Non-pigmented ciliary epithelial cell (primary cell): ENCODE data around the gene SNX13.

Source experiments
- DNase-seq: peaks from one replicate; pipeline ENCODE4 v3.0.0-alpha.2; 2010; ENCODE audit warnings: low read depth

The SNX13 gene

DNA sequence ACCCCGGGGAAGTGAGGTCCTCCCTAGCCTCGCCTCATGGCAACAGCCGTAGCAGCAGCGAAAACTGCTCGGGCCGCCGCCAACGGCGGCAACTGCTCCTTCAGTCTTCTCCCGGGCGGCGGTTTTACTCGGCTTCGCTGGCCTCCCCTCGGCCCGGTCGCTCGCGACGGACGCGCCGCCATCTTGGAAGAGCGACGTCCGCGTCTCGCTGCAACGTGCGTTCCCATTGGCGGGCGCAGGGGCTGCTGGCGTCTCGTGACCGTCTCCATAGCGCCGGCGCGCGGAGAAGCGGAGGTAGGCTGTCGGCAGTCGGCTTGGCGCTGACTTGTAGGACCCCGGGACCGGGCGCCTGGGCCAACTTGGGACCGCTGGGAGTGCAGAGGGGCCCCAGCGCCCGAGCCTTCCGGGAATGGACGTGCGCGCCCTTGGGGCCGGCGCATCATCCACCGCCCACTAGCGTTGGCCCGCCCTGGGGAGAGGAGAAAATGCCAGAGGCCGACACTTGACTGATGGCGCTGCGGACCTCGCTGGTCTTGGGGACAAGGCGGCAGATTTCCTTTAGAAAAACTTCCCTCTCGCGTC lies at the start of gene SNX13:
Gene SNX13 (minus strand): TSS at position 193 of the 582 bp plus-strand sequence. CDS start 199 bp downstream, outside the sequence.
- DNase-seq, result peak; percentile 56

GRCh38 chr7:17989546-17989945 lies 49.3 kb upstream of the SNX13 start:
- DNase-seq, result no peak

GRCh38 chr7:17988858-17989257 lies 48.6 kb upstream of the SNX13 start:
- no peak for DNase-seq

- no peak for DNase-seq
Measured at GRCh38 chr7:17988141-17988540, 47.8 kb upstream of the SNX13 start.

- DNase-seq, result peak; percentile 69
Measured at GRCh38 chr7:17986851-17987250, 46.6 kb upstream of the SNX13 start.

DNA sequence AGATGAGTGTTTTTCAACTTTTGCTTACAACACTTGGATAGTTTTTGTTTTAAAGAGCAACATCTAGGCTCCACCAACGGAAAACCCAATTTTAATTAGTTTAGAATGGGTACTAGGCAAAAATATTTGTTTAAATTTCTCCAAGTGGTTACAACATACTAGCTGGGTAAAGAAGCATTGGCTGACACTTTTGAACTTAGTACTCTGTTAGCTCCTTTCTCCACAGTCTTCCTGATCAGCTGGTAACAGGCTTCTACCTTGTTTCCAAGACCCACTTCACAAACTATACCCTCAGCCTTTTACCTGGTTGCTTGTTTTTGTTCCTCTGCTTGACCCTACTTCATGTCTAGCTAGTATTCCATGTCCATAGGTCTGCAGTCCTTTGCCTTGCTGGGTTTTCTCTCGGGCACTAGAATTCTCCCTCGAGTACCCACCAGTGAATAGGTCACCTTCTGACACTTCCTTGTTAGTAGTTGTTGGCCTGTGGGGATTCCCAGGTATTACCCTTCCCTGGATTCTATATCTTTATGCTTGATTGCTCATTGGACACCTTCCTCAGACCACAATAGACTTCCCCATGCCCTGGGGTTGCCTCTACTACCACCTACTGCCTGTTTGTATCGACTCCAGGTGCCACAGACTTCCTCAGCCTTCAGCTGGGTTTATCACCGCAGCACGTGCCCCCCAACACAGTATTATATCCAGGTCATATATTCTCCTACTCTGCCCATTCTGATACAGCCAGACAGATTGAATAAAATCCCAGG lies 45.4 kb upstream of the SNX13 start:
- no peak for DNase-seq

GRCh38 chr7:17984288-17984687 lies 44.0 kb upstream of the SNX13 start:
- DNase-seq, result no peak

DNA sequence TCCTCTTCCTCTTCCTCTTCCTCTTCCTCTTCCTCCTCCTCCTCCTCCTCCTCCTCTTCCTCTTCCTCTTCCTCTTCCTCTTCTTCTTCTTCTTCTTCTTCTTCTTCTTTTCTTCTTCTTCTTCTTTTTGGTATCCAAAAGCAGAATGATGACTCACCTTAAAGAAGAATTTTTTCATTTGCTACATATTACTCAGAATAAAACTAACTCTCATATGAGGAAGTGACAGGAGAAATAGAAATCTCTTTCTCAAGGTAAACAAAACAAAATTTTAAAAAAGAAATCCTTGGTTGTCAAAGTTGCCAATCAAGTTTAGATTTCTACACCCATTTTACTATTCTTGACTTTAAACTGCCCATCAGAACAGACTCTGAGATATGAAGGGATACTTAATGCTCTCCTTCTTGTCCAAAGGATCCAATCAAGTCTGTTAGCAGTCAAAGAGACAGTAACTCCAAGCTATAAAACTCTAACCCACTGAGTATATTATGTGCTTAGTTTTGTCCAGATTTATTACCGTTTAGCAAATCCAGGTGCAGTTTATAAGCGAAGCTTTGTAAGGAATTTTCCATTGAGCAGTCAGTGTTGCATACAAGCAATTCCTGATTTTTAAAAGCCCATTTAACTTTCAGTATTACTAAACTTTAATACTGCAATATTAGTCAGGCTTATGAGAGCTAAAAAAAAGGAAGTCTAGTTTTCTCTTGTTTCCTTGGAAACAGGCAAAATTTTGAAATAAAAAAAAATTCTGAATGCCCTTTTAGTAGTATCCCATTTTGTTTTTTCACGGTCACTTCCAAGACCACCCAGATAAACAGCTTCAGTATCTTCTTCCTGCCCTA lies 43.1 kb upstream of the SNX13 start:
- no peak for DNase-seq

DNA sequence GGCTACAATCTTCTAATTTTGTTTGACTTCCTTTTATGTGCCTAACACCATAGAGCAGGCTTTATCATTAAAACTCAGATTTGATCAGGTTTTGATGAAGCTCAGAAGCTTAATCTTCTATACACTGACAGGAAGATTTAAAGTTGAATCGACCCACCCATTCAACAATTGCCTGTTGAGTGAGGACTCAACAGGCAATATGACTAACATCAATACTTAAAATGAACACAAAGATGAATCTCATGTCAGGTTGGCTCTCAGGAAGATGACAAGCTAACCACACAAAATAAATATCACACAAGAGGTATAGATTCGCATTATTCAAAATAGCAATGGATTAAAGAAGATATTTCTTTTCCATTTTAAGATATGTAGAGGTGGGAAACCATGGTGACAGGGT lies 36.7 kb upstream of the SNX13 start:
- no peak for DNase-seq

GRCh38 chr7:17971411-17971810 lies 31.1 kb upstream of the SNX13 start:
- DNase-seq, result no peak

DNA sequence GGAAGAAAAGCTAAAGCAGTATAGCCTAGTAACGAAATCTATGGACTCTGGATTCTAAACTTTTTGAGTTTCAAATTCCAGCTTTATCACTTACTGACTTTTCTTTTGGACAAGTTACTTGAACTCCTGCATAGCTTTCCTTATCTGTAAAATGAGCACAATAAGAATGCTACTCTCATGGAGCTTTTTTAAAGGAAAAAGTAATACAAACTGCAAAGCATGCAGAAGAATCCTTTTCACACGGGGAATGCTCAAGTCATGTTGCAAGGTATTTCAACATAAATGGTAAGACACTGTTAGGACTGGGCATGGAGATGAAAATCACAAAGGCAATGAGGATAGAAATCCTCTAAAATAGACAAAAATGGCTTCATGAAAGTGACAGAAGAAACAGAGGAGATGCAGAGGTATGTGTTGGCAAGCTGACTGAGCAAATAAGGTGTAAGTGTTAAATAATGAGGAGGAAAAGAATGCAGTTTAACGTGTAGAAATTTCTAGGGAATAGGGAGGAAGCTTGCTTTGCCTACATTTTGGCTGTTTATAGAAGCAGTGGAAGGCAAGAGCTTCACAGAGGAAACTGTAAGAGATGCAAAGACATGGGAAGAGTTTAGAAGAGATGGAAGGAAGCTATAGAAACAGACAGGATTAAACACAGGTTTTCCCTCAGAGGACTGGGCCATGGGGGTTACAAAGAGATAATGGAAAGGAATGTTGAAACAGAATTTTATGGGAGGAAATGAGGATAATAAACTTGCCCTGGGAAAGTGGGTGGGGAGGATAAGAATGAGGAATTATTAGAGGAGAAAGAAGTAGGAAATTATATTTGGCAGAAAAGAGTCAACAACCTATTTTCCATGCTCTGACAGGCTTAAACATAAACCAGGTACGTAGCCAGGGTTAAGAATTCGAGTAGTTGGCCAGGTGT lies 28.8 kb upstream of the SNX13 start:
- DNase-seq, result no peak

DNA sequence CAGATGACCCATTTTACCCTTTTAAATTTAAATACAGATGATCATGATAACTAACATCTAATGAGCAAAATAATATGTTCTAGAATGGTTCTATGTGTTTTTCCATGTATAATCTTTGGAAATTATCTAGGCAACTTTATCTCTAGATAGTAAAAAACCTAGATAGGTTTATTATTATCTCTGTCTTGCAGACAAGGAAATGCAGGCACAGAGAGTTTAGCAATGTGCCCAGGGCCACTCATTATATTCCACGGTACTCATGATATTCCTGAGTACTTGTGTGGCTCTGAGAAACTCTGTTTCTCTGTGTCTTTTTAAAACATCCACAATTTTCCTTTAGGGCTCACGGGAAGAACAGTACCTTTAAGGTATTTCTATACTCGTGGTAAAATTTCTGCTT lies 26.4 kb upstream of the SNX13 start:
- no peak for DNase-seq

GRCh38 chr7:17965603-17966002 lies 25.3 kb upstream of the SNX13 start:
- peak; percentile 48 for DNase-seq

DNA sequence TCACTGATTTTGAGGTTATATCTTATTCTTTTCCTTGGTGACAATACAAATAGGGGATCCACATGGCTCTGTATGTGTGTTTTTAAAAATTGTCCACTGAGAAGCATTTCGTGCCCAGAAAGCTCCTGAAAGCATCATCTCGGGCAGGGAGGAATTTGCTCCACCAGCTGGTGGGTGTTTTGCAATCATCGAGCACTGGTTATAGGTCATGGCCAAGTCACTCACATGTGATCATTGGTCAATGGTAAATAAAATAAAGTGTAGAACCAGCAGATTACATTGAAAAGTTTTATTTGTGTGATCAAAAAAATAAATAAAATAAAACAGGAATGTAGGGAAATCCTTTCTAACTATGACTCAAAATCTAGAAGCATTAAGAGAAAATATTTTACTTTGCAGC lies 23.0 kb upstream of the SNX13 start:
- DNase-seq, result no peak

DNA sequence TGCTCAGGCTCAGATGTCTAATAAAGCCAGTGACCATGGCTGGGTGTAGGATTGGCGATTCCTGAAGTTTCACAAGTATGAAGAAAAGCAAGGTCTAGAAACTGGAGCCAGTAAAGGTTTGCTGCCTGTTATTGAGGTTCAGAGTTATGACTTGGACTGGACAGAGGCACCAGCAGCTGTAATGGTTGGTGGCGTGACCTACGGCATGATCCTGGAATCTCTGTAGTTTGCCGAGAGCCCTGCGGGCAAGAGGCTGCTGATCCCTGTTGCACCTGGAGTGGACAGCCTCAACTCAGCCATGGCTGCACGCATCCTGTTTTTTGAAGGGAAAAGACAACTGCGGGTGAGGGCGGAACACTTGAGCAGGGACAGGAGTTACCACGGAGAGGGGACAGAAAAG lies 22.4 kb upstream of the SNX13 start:
- no peak for DNase-seq

DNA sequence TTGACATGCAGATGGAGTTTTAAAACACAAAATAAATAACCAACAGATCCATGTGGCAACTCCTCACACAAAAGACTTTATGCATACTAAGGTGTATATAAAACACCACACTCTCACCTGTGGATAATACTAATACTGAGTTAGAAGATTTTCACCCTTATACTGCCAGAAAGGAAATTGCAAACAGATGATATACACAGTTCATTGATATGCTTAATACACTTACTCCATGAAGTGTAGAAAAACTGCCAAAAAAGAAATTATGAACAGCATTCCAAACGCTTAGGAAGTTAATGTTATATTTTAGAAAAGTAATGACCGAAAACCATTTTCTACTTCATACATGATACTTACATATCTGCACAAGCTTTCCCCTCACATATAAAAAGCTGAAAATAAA lies 17.6 kb upstream of the SNX13 start:
- DNase-seq, result no peak

DNA sequence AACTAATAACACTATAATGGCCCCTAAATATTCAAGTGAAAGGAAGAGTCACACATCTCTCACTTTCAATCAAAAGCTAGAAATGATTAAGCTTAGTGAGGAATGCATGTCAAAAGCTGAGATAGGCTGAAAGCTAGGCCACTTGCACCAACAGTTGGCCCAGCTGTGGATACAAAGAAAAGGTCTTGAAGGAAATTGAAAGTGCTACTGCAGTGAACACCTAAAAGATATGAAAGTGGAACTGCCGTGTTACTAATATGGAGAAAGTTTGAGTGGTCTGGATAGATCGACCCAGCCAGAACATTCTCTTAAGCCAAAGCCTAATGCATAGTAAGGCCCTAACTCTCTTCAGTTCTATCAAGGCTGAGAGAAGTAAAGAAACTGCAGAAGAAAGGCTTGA lies 12.1 kb upstream of the SNX13 start:
- DNase-seq, result no peak

- no peak for DNase-seq
Measured at GRCh38 chr7:17951742-17952254, 11.5 kb upstream of the SNX13 start.

- DNase-seq, result no peak
Measured at GRCh38 chr7:17948526-17949238, 8.4 kb upstream of the SNX13 start.

GRCh38 chr7:17947620-17948019 lies 7.3 kb upstream of the SNX13 start:
- DNase-seq, result no peak

GRCh38 chr7:17946591-17946990 lies 6.3 kb upstream of the SNX13 start:
- DNase-seq, result no peak
